OCI-LY1 (cell line): ENCODE results near the gene C8B.

ENCODE experiments used
- EZH2 ChIP-seq: fragments of 200-600 bp; sonication (generic), shearing (Covaris generic); IDR thresholded peaks from 2 replicates; pipeline ENCODE4 v1.8.0; 2017; ENCODE audit warnings: borderline replicate concordance, mixed run types, mild to moderate bottlenecking, antibody characterized with exemption, low read length, moderate library complexity, mixed read lengths
- TF ChIP-seq, protein P1 (sequence below): fragments of 200-600 bp; sonication (generic), shearing (Covaris generic); IDR thresholded peaks from 2 replicates; pipeline ENCODE4 v1.5.1; 2017; ENCODE audit warnings: mild to moderate bottlenecking, antibody characterized with exemption, low read length, moderate library complexity, mixed read lengths

DNA sequence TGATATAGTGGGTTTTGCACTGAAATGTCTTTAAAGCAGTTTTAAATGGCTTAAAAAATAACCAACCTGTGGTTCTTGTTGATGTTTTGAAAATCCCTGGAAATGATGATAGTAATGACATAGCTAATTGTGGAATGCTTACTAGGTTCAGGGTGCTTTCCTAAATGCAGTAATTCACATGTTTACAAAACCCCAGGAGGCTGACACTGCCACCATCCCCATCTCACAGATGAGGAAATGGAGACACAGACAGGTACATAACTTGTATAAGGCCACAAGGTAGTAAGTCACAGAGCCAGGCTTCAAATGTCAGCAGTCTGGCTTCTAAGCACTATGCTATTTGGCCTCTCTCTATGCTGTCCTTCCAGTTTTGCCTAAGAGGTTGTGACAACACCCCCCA lies 40.6 kb downstream of the C8B start:
- TF ChIP-seq, protein P1, sequence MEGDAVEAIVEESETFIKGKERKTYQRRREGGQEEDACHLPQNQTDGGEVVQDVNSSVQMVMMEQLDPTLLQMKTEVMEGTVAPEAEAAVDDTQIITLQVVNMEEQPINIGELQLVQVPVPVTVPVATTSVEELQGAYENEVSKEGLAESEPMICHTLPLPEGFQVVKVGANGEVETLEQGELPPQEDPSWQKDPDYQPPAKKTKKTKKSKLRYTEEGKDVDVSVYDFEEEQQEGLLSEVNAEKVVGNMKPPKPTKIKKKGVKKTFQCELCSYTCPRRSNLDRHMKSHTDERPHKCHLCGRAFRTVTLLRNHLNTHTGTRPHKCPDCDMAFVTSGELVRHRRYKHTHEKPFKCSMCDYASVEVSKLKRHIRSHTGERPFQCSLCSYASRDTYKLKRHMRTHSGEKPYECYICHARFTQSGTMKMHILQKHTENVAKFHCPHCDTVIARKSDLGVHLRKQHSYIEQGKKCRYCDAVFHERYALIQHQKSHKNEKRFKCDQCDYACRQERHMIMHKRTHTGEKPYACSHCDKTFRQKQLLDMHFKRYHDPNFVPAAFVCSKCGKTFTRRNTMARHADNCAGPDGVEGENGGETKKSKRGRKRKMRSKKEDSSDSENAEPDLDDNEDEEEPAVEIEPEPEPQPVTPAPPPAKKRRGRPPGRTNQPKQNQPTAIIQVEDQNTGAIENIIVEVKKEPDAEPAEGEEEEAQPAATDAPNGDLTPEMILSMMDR: no peak
- TF ChIP-seq EZH2: no peak
